Stimulated activated CD8-positive, alpha-beta memory T cell treated with anti-CD3 and anti-CD28 coated beads, Interleukin-2, amount 100 ng/mL, for 1 hour (primary cell): Measurements from ENCODE around the gene CHST1.

Experiments used
- DNase-seq, 2 donors: peaks; one replicate each; pipeline ENCODE4 v3.0.0-alpha.2; 2020; ENCODE audit warnings: low read depth in 2 of 2

Gene CHST1

GRCh38 chr11:45674481-45675190 lies 9.2 kb upstream of the CHST1 start:
- no peak for DNase-seq

GRCh38 chr11:45673441-45673840 lies 8.0 kb upstream of the CHST1 start:
- no peak for DNase-seq

- no peak for DNase-seq
Observed at GRCh38 chr11:45672593-45672992, 7.2 kb upstream of the CHST1 start.

GRCh38 chr11:45671246-45672171 lies 6.1 kb upstream of the CHST1 start:
- DNase-seq, result no peak

- DNase-seq, result no peak
Observed at GRCh38 chr11:45670386-45671135, 5.1 kb upstream of the CHST1 start.

GRCh38 chr11:45669956-45670355 lies 4.5 kb upstream of the CHST1 start:
- no peak for DNase-seq

GRCh38 chr11:45669146-45669545 lies 3.7 kb upstream of the CHST1 start:
- no peak for DNase-seq

- no peak for DNase-seq
Observed at GRCh38 chr11:45667929-45668680, 2.7 kb upstream of the CHST1 start.

GRCh38 chr11:45666648-45667642 lies 1.5 kb upstream of the CHST1 start:
- DNase-seq, result no peak

GRCh38 chr11:45665933-45666647 lies 668 bp upstream of the CHST1 start:
- no peak for DNase-seq

GRCh38 chr11:45664376-45665205 lies 831 bp downstream of the CHST1 start:
- no peak for DNase-seq

- no peak for DNase-seq
Observed at GRCh38 chr11:45663486-45664375, 1.7 kb downstream of the CHST1 start.

- no peak for DNase-seq
Observed at GRCh38 chr11:45662665-45663485, 2.5 kb downstream of the CHST1 start.

GRCh38 chr11:45662096-45662664 lies 3.2 kb downstream of the CHST1 start:
- no peak for DNase-seq

GRCh38 chr11:45661439-45662055 lies 3.9 kb downstream of the CHST1 start:
- no peak for DNase-seq
